Liver (tissue), 3 donors: ENCODE data around the gene RETN.

Source experiments
- CTCF ChIP-seq: fragments of 150-350 bp; IDR thresholded peaks from 2 replicates; pipeline ENCODE4 v1.5.1; 2017; ENCODE audit warnings: improper control_type of control experiment, low read depth, low read length; ENCODE audit not compliant: missing input control
- GABPA ChIP-seq, 2 donors: IDR thresholded peaks in 1 of 2; conservative IDR thresholded peaks in 1 of 2; 2 replicates each; pipeline ENCODE4 v1.6.1; 2016; ENCODE audit warnings: antibody characterized with exemption in 2 of 2, mild to moderate bottlenecking in 1 of 2, moderate library complexity in 1 of 2
- MAX ChIP-seq: IDR thresholded peaks from 2 replicates; pipeline ENCODE4 v1.6.1; 2016; ENCODE audit warnings: antibody characterized with exemption
- RAD21 ChIP-seq, 2 donors: IDR thresholded peaks; 2 replicates each; pipeline ENCODE4 v1.6.1; 2016; ENCODE audit warnings: antibody characterized with exemption in 2 of 2, mild to moderate bottlenecking in 2 of 2
- RXRA ChIP-seq, 2 donors: IDR thresholded peaks; 2 replicates each; pipeline ENCODE4 v1.6.1; 2017 to 2018; ENCODE audit warnings: antibody characterized with exemption in 2 of 2, mild to moderate bottlenecking in 1 of 2
- SP1 ChIP-seq: IDR thresholded peaks from 2 replicates; pipeline ENCODE4 v1.6.1; 2018; ENCODE audit warnings: antibody characterized with exemption, mild to moderate bottlenecking
- TAF1 ChIP-seq: conservative IDR thresholded peaks from 2 replicates; pipeline ENCODE4 v1.6.1; 2016; ENCODE audit warnings: antibody characterized with exemption, mild to moderate bottlenecking
- YY1 ChIP-seq: IDR thresholded peaks from 2 replicates; pipeline ENCODE4 v1.6.1; 2016; ENCODE audit warnings: antibody characterized with exemption, mild to moderate bottlenecking
- donor health status: healthy.
- donor health status: healthy.

DNA sequence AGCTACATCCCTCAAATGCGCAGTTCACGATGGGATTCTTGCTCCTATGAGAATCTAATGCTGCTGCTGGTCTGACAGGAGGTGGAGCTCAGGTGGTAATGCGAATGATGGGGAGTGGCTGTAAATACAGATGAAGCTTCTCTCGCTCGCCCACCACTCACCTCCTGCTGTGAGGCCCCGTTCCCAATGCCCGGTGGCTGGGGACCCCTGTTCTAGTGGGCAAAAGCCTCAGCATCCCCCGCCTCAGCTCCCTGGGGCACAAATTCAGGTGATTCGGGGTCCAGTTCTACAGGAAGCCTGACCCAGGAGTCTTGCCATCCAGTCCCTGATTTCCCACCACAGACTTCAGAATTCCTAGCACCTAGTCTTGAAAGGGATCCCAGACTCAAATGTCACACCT lies 3.7 kb downstream of the RETN start:
- TF ChIP-seq CTCF = no peak
- no peak for TF ChIP-seq GABPA (IDR thresholded peaks at IDR 0.05 in 1 of 2, conservative IDR thresholded peaks at IDR 0.05 in 1 of 2)
- no peak for TF ChIP-seq MAX
- no peak for TF ChIP-seq RAD21 (IDR thresholded peaks at IDR 0.05)
- no peak for TF ChIP-seq SP1
- TF ChIP-seq YY1 = no peak
- TF ChIP-seq RXRA (IDR thresholded peaks at IDR 0.05) = no peak
- TF ChIP-seq TAF1 = no peak
